ENCODE data around the gene RAD9A.

The RAD9A gene

DNA sequence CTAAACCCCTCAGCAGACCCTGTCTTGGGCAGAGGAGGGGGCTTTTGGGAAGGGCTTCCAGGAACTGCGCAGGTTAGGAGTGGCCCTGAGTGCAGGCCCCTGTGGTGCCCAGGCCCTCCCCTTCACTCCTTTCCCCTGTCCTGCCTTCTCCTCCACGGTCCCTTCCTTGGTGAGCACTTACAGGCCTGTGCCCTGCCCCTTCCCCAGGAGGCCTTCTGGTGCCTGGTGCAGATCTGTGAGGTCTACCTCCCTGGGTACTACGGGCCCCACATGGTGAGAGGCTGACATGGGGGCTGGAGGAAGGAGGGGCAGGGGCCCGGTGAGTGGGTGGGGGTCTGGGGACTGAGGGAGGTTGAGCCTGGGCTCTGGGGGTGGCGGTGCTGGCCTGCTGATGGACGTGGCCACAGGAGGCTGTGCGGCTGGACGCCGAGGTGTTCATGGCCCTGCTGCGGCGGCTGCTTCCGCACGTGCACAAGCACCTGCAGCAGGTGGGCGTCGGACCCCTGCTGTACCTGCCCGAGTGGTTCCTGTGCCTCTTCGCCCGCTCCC is 14.7 kb downstream of the RAD9A start:
- H3K79me2 ChIP-seq (ENCODE audit: control insufficient read depth, insufficient read depth, low read length, unreplicated experiment) = peaks cover under 1% of the 10 kb centered on the region
- H3K27me3 ChIP-seq (ENCODE audit: insufficient read depth, low read length) = peaks cover 20% of the 10 kb centered on the region
- peaks cover 4% of the 10 kb centered on the region for H3K4me1 ChIP-seq (ENCODE audit: control insufficient read depth, insufficient read depth, low read length, unreplicated experiment)
- H2AFZ ChIP-seq (ENCODE audit: low read length, unreplicated experiment) = no peak overlapping the region
- no peak overlapping the region for H3K4me3 ChIP-seq (ENCODE audit: low read depth, low read length)
- H3K27ac ChIP-seq (ENCODE audit: low read depth, low read length) = no peak overlapping the region
- no peaks in the 10 kb centered on the region for H3K36me3 ChIP-seq (ENCODE audit: insufficient read depth, low read length)

DNA sequence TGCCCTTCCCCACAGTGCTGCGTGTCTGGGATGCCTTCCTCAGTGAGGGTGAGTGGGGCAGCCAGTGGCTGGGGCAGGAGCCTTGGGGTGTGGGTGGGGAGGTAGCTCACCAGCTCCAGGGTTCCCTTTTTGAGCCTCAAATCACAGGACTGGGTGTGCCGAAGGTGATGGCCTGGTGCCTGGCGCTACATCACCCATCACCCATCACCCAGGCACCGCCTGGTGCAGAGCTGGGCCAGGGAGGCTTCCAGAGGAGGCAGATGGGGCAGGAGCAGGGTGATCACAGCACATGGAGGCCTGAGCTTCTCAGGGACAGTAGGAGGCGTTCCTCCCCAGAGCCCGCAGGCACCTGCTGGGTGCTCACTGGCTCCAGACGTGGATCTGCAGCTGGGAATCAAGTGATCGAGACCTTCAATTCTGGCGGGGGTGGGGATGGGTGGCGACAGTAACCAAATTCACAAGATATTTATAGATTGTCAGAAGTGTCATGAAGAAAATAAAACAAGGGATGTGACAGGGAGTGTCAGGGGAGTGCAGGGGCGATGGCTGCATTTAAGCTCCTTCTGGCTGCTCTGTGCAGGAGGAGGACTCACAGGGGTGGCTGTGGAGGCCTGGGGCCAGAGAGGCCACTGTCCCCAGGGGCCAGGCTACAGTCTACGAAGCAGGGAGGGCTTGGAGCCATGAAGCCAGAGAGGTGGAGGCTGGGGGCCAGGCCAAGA is 15.3 kb downstream of the RAD9A start:
- Histone ChIP-seq H3K4me3 (ENCODE audit: low read depth, low read length) (no peak overlapping the region), H2AFZ (ENCODE audit: low read length, unreplicated experiment) (no peak overlapping the region), H3K79me2 (ENCODE audit: control insufficient read depth, insufficient read depth, low read length, unreplicated experiment) (no peaks in the 10 kb centered on the region), H3K36me3 (ENCODE audit: insufficient read depth, low read length) (no peaks in the 10 kb centered on the region), H3K27me3 (ENCODE audit: insufficient read depth, low read length) (peaks cover 22% of the 10 kb centered on the region), H3K4me1 (ENCODE audit: control insufficient read depth, insufficient read depth, low read length, unreplicated experiment) (peaks cover 1% of the 10 kb centered on the region), H3K27ac (ENCODE audit: low read depth, low read length) (no peak overlapping the region)

DNA sequence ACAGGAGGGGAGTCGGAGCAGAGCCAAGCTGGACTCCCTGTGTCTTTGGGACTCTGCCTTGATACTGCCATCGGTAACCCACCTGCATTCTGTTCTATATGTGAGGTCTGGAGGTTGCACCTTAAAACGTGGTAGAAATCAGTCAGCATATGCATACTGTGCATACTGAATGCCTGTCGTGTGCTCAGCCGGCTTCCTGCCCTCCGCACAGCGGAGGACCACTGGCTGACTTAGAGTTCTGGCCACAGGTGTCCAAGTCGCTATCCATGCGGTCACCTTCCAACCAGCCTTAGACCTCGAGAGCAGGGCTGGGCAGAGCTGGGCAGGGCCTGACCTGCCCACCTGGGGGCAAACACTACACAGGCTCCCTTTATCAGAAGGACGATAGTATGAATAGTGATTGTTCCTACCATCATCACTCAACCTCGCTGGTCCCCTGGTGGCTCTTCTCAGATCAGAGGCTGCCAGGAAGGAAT is 15.9 kb downstream of the RAD9A start:
- H3K27ac ChIP-seq (ENCODE audit: low read depth, low read length) = no peak overlapping the region
- no peaks in the 10 kb centered on the region for H3K4me1 ChIP-seq (ENCODE audit: control insufficient read depth, insufficient read depth, low read length, unreplicated experiment)
- H3K79me2 ChIP-seq (ENCODE audit: control insufficient read depth, insufficient read depth, low read length, unreplicated experiment) = no peaks in the 10 kb centered on the region
- H3K36me3 ChIP-seq (ENCODE audit: insufficient read depth, low read length) = no peaks in the 10 kb centered on the region
- peaks cover 22% of the 10 kb centered on the region for H3K27me3 ChIP-seq (ENCODE audit: insufficient read depth, low read length)
- no peak overlapping the region for H2AFZ ChIP-seq (ENCODE audit: low read length, unreplicated experiment)
- no peak overlapping the region for H3K4me3 ChIP-seq (ENCODE audit: low read depth, low read length)

DNA sequence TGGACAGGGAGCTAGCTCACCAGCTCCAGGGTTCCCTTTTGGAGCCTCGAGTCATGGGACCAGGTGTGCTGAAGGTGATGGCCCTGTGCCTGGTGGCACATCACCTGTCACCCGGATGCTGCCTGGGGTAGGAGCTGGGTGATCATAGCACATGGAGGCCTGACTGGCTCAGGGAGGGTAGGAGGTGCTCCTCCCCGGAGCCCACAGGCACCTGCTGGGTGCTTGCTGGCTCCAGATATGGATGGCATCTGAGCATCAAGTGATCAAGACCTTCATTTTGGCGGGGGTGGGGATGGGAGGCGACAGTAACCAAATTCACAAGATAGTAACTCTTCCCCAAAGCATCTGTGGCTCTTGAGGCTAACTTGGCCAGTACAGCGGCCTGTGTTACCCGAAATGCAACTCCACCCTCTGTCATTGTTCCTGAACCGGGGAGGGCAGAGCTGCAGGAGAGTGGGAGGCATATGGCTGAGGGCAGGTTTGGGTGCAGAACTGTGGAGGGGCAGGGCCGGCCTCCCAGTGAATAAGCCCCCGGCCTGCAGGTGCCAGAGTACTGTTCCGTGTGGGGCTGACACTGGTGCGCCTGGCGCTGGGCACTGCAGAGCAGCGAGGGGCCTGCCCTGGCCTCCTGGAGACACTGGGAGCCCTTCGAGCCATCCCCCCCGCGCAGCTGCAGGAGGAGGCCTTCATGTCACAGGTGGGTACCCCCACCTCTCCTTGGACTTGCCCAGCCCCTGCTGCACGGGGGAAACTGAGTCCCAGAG is 16.8 kb downstream of the RAD9A start:
- H3K4me1 ChIP-seq (ENCODE audit: control insufficient read depth, insufficient read depth, low read length, unreplicated experiment) = no peaks in the 10 kb centered on the region
- H3K27me3 ChIP-seq (ENCODE audit: insufficient read depth, low read length) = peaks cover 22% of the 10 kb centered on the region

DNA sequence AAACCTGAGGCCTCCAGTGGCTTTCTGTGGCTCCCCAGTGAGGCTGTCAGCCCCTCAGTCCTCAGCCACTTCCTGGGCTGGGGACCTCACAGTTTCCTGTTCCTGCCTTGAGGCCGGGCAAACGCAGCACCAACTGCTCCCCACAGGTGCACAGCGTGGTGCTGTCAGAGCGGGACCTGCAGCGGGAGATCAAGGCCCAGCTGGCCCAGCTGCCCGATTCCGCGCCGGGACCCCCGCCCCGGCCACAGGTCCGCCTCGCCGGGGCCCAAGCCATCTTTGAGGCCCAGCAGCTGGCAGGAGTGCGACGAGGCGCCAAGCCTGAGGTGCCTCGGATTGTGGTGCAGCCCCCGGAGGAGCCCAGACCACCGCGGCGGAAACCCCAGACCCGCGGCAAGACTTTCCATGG is 17.5 kb downstream of the RAD9A start:
- no peaks in the 10 kb centered on the region for H3K36me3 ChIP-seq (ENCODE audit: insufficient read depth, low read length)
- H2AFZ ChIP-seq (ENCODE audit: low read length, unreplicated experiment) = no peak overlapping the region
- no peaks in the 10 kb centered on the region for H3K4me1 ChIP-seq (ENCODE audit: control insufficient read depth, insufficient read depth, low read length, unreplicated experiment)
- H3K4me3 ChIP-seq (ENCODE audit: low read depth, low read length) = no peak overlapping the region
- no peak overlapping the region for H3K27ac ChIP-seq (ENCODE audit: low read depth, low read length)
- H3K27me3 ChIP-seq (ENCODE audit: insufficient read depth, low read length) = peaks cover 22% of the 10 kb centered on the region
- no peaks in the 10 kb centered on the region for H3K79me2 ChIP-seq (ENCODE audit: control insufficient read depth, insufficient read depth, low read length, unreplicated experiment)

More for the DNA sequence above, 16.8 kb downstream of the RAD9A start:
- Histone ChIP-seq H3K27ac (ENCODE audit: low read depth, low read length) (no peak overlapping the region), H3K79me2 (ENCODE audit: control insufficient read depth, insufficient read depth, low read length, unreplicated experiment) (no peaks in the 10 kb centered on the region), H2AFZ (ENCODE audit: low read length, unreplicated experiment) (no peak overlapping the region), H3K36me3 (ENCODE audit: insufficient read depth, low read length) (no peaks in the 10 kb centered on the region), H3K4me3 (ENCODE audit: low read depth, low read length) (no peak overlapping the region)

DNA sequence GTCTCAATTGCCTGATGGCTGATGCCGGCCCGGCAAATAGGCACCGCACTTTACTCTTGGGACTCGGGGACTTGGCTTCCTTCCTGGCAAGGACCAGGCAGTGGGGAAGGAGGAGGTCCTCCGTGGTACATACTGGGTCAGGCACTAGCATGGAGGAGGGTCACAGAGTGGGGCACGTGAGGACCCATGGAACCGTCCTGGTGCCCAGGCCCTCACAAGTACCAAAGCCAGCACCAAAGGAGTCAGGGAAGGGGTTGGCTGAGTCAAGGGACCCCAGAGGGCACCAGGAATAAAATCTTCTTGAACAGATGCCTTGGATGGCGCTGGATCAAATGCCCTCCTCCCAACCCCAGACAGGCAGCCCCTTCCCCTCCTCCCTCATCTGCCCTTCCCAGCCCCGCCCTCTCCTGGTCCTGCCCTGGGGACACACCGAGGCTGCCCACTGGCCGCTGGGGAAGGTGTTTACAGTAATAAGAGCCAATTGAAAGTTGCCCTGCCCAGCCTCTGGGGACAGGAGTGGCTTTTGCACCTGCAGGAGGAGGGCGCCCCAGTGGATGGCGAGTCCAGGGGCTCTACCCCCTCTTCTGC is 18.1 kb downstream of the RAD9A start:
- no peak overlapping the region for H3K27ac ChIP-seq (ENCODE audit: low read depth, low read length)
- no peaks in the 10 kb centered on the region for H3K79me2 ChIP-seq (ENCODE audit: control insufficient read depth, insufficient read depth, low read length, unreplicated experiment)
- H3K27me3 ChIP-seq (ENCODE audit: insufficient read depth, low read length) = peaks cover 22% of the 10 kb centered on the region
- H3K4me1 ChIP-seq (ENCODE audit: control insufficient read depth, insufficient read depth, low read length, unreplicated experiment) = no peaks in the 10 kb centered on the region
- no peak overlapping the region for H2AFZ ChIP-seq (ENCODE audit: low read length, unreplicated experiment)
- no peak overlapping the region for H3K4me3 ChIP-seq (ENCODE audit: low read depth, low read length)
- H3K36me3 ChIP-seq (ENCODE audit: insufficient read depth, low read length) = no peaks in the 10 kb centered on the region

DNA sequence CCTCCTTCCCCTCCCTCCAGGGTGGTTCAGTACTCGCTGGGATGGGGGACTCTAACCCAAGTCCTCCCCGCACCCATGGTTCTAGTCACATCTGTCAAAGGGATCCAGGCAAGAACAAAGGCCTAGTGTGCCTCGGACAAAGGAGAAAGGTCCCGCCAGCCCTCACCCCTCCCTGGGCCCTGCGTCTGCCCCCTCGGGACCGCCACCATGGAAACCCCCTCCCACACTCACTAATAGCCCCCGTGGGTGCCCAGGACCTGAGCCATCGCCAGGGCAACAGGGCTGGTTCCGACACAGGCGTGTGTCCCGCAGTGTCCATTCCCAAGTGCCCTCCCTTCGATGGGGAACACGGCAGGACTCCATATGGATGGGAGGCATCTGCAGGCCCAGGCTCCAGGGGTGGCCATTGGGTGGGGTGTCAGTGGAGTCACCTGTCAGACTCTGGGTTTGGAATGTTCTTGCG is 18.6 kb downstream of the RAD9A start:
- Histone ChIP-seq H3K36me3 (ENCODE audit: insufficient read depth, low read length) (no peaks in the 10 kb centered on the region), H3K27me3 (ENCODE audit: insufficient read depth, low read length) (peaks cover 22% of the 10 kb centered on the region), H2AFZ (ENCODE audit: low read length, unreplicated experiment) (no peak overlapping the region), H3K27ac (ENCODE audit: low read depth, low read length) (no peak overlapping the region), H3K79me2 (ENCODE audit: control insufficient read depth, insufficient read depth, low read length, unreplicated experiment) (no peaks in the 10 kb centered on the region), H3K4me1 (ENCODE audit: control insufficient read depth, insufficient read depth, low read length, unreplicated experiment) (no peaks in the 10 kb centered on the region), H3K4me3 (ENCODE audit: low read depth, low read length) (no peak overlapping the region)

DNA sequence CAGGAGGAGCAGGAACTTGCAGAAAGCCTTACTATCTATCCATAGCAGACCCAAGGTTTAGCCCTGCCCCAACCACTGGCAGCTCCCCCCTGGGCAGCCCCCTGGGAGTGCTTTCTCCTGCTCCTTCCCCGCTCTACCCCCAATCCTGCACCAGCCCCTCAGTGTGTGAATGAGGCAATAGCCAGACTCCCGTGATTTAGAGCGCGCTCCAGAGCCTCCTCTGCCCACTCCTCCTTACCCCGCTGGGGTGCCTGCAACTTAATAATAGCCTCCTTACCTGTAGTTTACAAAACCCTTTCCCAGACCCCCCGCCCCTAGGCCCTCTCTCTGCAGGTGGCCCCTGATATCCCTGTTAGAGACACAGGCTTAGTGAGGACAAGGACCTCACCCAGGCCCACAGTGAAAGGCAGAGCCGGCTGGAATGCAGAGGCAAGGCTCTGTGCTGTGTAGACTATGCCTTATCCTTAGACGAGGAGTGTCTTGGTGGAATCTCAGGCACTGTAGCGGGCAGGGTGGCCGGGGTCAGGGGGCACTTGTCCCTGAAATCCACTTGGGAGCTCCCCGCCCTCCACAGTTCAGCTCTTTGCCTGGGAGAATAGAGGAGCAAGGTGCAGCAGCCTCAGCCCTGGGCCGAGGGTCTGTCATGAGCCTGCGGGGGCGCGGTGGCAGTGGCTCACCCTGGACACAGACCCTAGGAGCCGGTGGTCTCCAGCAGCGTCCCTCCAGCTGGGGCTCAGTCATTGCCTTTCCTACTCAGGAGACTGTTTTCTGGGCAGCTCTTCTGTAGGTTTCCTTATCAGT is 19.4 kb downstream of the RAD9A start:
- Histone ChIP-seq H3K4me3 (ENCODE audit: low read depth, low read length) (no peak overlapping the region), H3K79me2 (ENCODE audit: control insufficient read depth, insufficient read depth, low read length, unreplicated experiment) (no peaks in the 10 kb centered on the region), H3K4me1 (ENCODE audit: control insufficient read depth, insufficient read depth, low read length, unreplicated experiment) (no peaks in the 10 kb centered on the region), H3K27me3 (ENCODE audit: insufficient read depth, low read length) (peaks cover 22% of the 10 kb centered on the region), H2AFZ (ENCODE audit: low read length, unreplicated experiment) (no peak overlapping the region), H3K36me3 (ENCODE audit: insufficient read depth, low read length) (no peaks in the 10 kb centered on the region), H3K27ac (ENCODE audit: low read depth, low read length) (no peak overlapping the region)

DNA sequence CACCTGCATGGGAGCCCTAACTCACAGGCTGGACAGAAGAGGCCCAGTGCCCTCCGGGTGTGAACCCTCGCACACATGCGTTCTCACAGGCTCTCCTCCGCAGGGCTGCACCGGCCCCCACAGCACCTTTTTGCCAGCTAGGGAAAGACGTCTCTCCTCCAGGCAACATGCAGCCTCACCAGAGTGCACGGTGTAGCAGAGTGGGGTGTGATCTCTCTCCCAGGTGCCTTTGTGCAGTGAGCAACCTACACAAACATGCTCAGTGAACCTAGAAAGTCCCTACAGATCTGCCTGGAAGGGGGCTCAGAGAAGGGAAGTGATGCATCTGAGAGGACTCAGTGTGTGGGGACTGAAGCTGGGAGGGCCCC is 20.0 kb downstream of the RAD9A start:
- H3K36me3 ChIP-seq (ENCODE audit: insufficient read depth, low read length) = no peaks in the 10 kb centered on the region
- H3K4me3 ChIP-seq (ENCODE audit: low read depth, low read length) = no peak overlapping the region
- no peaks in the 10 kb centered on the region for H3K4me1 ChIP-seq (ENCODE audit: control insufficient read depth, insufficient read depth, low read length, unreplicated experiment)
- no peak overlapping the region for H3K27ac ChIP-seq (ENCODE audit: low read depth, low read length)
- H3K79me2 ChIP-seq (ENCODE audit: control insufficient read depth, insufficient read depth, low read length, unreplicated experiment) = no peaks in the 10 kb centered on the region
- H3K27me3 ChIP-seq (ENCODE audit: insufficient read depth, low read length) = peaks cover 22% of the 10 kb centered on the region
- H2AFZ ChIP-seq (ENCODE audit: low read length, unreplicated experiment) = no peak overlapping the region
